GM20000 (cell line): ENCODE results near the gene TRIM29.
A peak's percentile ranks its signal among the peaks of the same experiment; 100 is the strongest.

ENCODE experiments used
- DNase-seq: peaks from one replicate; pipeline ENCODE4 v3.0.0; 2012; ENCODE audit warnings: low spot score
- CTCF ChIP-seq: IDR thresholded peaks from 2 replicates; pipeline ENCODE4 v1.5.1; 2012; ENCODE audit warnings: mild to moderate bottlenecking, control low read depth; ENCODE audit errors: extremely low read depth, missing control alignments

Gene TRIM29

GRCh38 chr11:120116966-120117365 is 20.9 kb downstream of the TRIM29 start:
- DNase-seq = no peak

GRCh38 chr11:120115272-120116000 is 22.5 kb downstream of the TRIM29 start:
- TF ChIP-seq CTCF = no peak
- DNase-seq = no peak

More at GRCh38 chr11:120116966-120117365, 20.9 kb downstream of the TRIM29 start:
- TF ChIP-seq CTCF = no peak

GRCh38 chr11:120112174-120112796 is 25.6 kb downstream of the TRIM29 start:
- TF ChIP-seq CTCF = no peak
- DNase-seq = no peak

- DNase-seq = no peak
- no peak for TF ChIP-seq CTCF
Observed at GRCh38 chr11:120109531-120109930, 28.4 kb downstream of the TRIM29 start.

- TF ChIP-seq CTCF = no peak
- DNase-seq = no peak
Observed at GRCh38 chr11:120108785-120109168, 29.1 kb downstream of the TRIM29 start.

- peak; percentile 98 for TF ChIP-seq CTCF
- peak; percentile 86 for DNase-seq
Observed at GRCh38 chr11:120108154-120108784, 29.6 kb downstream of the TRIM29 start.

GRCh38 chr11:120107692-120108091 is 30.2 kb downstream of the TRIM29 start:
- DNase-seq = no peak
- no peak for TF ChIP-seq CTCF
